ENCODE data around the gene IGF2BP3.

DNA sequence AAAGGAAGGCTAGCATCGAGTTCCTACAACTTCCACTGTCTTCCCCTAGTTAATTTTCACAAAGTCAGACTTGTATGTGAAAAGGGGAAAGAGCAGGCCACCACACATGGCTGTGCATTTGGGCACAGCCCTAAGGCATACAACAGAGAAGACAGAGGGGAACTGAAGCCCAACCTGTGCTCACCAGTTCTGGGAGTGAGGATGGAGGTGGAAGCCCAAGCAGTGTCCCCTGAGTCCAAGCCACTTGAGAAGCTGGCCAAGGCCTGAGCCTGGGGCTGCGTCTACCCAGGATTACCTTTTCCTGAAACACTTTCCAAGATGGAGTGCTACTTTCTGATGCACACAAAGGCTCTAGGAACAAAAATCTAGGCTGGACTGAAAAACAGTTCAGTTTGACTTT, 203.4 kb downstream of the IGF2BP3 start:
- TF ChIP-seq, protein P1, sequence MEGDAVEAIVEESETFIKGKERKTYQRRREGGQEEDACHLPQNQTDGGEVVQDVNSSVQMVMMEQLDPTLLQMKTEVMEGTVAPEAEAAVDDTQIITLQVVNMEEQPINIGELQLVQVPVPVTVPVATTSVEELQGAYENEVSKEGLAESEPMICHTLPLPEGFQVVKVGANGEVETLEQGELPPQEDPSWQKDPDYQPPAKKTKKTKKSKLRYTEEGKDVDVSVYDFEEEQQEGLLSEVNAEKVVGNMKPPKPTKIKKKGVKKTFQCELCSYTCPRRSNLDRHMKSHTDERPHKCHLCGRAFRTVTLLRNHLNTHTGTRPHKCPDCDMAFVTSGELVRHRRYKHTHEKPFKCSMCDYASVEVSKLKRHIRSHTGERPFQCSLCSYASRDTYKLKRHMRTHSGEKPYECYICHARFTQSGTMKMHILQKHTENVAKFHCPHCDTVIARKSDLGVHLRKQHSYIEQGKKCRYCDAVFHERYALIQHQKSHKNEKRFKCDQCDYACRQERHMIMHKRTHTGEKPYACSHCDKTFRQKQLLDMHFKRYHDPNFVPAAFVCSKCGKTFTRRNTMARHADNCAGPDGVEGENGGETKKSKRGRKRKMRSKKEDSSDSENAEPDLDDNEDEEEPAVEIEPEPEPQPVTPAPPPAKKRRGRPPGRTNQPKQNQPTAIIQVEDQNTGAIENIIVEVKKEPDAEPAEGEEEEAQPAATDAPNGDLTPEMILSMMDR (conservative IDR thresholded peaks at IDR 0.05) = no peak
- no peak for TF ChIP-seq EZH2 (IDR thresholded peaks at IDR 0.05; ENCODE audit: low read depth)

All from PC-9 (cell line).